Raji (cell line): Measurements from ENCODE around the gene CD200.

ENCODE experiments used
- POLR2A ChIP-seq: IDR thresholded peaks from 2 replicates; pipeline ENCODE4 v1.6.1; 2011; ENCODE audit warnings: low read depth, low read length, control low read depth; ENCODE audit not compliant: insufficient read depth

The CD200 gene

GRCh38 chr3:112391648-112392047 lies 58.7 kb downstream of the CD200 start:
- TF ChIP-seq POLR2A, result no peak

GRCh38 chr3:112392393-112393359 lies 59.7 kb downstream of the CD200 start:
- no peak for TF ChIP-seq POLR2A

- TF ChIP-seq POLR2A, result no peak
These were observed 60.4 kb downstream of the CD200 start for GRCh38 chr3:112393360-112393728.

GRCh38 chr3:112394003-112394640 lies 61.2 kb downstream of the CD200 start:
- no peak for TF ChIP-seq POLR2A

GRCh38 chr3:112395181-112395895 lies 62.4 kb downstream of the CD200 start:
- no peak for TF ChIP-seq POLR2A

GRCh38 chr3:112395896-112396290 lies 62.9 kb downstream of the CD200 start:
- TF ChIP-seq POLR2A, result no peak

- TF ChIP-seq POLR2A, result no peak
These were observed 64.6 kb downstream of the CD200 start for GRCh38 chr3:112397556-112397955.

- TF ChIP-seq POLR2A, result no peak
These were observed 66.1 kb downstream of the CD200 start for GRCh38 chr3:112399064-112399463.

- TF ChIP-seq POLR2A, result no peak
These were observed 68.7 kb downstream of the CD200 start for GRCh38 chr3:112401617-112402016.

- TF ChIP-seq POLR2A, result no peak
These were observed 70.1 kb downstream of the CD200 start for GRCh38 chr3:112403103-112403502.

GRCh38 chr3:112405845-112406244 lies 72.9 kb downstream of the CD200 start:
- no peak for TF ChIP-seq POLR2A

GRCh38 chr3:112407214-112407887 lies 74.4 kb downstream of the CD200 start:
- TF ChIP-seq POLR2A, result no peak

GRCh38 chr3:112407888-112408702 lies 75.1 kb downstream of the CD200 start:
- TF ChIP-seq POLR2A, result no peak

- TF ChIP-seq POLR2A, result no peak
These were observed 76.1 kb downstream of the CD200 start for GRCh38 chr3:112409041-112409440.
